NCI-H2029 treated with DMSO at 0.1 percent for 48 hours (cell line): Measurements from ENCODE around the gene CDH23.
A peak's percentile ranks its signal among the peaks of the same experiment; 100 is the strongest.

Experiments
- DNase-seq: peaks from one replicate; lab custom pipeline; 2025; lab: John Stamatoyannopoulos, UW

The CDH23 gene

DNA sequence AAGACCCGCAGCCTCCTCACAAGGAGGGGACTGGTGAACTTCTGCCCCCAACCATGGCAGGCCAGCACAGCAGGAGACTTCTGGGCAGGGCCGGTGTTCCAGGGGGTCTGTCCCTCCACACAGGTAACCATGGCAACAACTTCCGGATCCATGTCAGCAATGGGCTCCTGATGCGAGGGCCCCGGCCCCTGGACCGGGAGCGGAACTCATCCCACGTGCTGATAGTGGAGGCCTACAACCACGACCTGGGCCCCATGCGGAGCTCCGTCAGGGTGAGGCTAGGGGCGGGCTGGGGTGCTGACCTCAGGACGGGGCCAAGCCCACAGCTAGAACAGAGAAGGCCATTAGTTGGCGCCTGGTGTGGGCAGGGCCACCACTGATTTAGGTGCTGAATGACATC is 328.5 kb downstream of the CDH23 start:
- DNase-seq, result no peak

DNA sequence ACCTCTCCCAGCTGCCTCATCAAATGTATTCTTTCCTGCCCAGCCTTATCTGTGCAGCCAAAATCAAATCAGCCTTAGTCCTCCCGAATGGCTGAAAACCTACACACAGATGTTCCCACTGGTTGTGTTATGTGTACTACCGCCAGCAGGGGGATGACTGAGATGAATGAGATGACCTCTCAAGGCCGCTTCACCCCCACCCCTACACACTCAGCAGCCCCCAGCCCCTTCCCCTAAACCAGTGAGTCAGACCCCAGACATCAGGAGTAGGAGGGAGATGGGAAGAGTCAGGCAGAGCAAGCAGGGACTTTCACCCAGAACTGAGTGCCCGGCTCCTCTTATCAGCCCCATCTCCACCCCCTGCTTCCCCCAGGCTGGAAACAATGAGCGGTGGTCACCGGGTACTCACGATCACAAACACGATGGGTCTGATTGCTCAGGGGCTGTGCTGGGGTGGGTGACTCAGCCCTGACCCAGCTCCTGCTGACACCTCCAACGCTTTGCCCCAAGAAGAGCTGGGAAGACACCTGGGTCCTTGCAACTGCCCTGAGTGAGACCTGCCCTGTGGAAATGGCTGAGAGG is 329.4 kb downstream of the CDH23 start:
- no peak for DNase-seq

- DNase-seq, result no peak
Measured at GRCh38 chr10:71726580-71727104, 329.9 kb downstream of the CDH23 start.

DNA sequence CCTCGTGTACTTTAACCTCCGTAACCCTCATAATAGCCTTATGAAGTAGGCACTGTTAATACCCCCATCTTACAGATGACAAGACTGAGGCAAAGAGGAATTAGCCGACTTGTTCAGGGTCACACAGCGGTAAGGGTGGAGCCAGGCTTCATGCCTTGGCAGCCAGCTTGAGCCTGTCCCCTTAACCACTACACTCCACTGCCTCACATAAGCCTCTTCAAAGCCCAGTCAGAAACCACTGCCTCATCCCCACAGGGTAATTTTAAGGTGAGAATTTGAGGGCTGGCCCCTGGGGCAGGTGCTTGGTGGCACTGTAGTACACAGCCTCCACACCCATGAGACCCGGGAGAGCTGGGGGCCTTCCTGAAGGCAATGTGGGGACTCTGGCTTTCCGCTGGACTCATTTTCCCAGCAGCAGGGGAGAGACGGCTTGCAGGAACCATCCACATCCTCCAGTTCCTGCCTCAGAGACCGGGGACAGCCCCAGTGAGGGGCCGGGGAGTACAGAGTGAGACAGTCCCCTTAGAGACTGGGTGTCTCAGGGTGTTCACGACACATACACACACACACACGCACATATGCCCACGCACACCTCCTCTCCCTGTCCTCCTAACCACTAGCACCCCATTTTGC is 330.5 kb downstream of the CDH23 start:
- DNase-seq, result no peak

- peak; percentile 59 for DNase-seq
Measured at GRCh38 chr10:71727738-71728737, 331.3 kb downstream of the CDH23 start.

- no peak for DNase-seq
Measured at GRCh38 chr10:71729161-71729636, 332.5 kb downstream of the CDH23 start.

- DNase-seq, result no peak
Measured at GRCh38 chr10:71731791-71732190, 335.1 kb downstream of the CDH23 start.

DNA sequence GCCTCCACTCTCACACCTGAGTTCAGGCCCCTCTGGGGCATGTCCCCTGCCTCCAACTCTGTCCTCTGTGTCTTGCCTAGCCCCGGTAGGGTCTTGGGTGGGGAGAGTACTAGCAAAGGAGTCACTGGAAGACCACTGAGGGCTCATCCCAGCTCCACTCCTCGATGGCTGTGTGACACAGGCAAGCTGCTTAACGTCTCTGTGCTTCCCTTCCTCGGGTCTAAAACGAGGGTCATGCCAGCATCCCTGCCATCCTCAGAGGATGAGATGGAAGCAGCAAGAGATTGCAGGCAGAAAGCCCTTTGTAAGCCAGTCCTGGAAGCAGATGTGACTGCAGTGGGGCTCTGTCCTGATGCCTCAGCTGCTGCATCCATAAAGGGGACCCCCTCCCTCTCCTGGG is 338.1 kb downstream of the CDH23 start:
- DNase-seq, result no peak

- no peak for DNase-seq
Measured at GRCh38 chr10:71735709-71736569, 339.2 kb downstream of the CDH23 start.

- no peak for DNase-seq
Measured at GRCh38 chr10:71736570-71736952, 339.8 kb downstream of the CDH23 start.

DNA sequence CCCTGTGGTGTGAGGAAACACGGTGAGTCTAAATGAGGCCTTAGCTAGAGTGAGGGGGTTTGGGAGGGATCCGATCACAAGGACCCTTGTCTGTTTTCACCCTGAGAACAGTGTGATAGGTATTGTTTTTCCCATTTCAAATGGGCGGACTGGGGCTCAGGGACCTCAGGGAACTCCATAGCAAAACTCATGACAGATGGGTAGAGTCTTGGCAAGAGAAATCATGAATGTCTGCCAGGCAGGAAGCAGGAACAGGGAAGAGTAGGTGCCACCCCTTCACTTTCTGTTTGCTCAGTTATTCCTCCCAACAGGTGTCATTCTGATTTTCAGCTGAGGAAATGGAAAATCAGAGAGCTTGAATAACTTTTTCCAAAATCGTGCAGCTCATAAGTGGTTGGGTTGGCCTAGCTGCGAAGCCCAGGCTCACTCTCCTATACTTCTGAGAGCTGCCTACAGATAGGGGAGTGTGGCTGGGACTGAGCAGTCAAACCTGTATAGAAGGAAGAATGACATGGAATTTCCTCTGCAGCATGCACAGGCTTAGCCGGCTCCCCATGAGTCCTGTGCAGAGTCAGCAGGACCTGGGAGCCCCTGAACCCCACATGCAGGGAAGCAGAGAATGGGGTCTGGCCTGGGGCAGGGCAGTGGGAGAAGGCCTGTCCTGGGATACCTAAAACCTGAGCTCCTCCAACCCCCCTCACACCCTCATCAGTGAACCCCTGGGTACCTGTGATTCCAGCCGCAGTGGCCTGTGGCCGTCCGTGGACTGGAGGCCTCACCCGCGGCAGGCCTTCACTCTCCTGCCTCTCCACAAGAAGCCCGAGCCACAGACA is 340.5 kb downstream of the CDH23 start:
- peak; percentile 41 for DNase-seq

GRCh38 chr10:71737834-71738197 is 341.1 kb downstream of the CDH23 start:
- DNase-seq, result no peak

- DNase-seq, result no peak
Measured at GRCh38 chr10:71739358-71739900, 342.7 kb downstream of the CDH23 start.

GRCh38 chr10:71740069-71740653 is 343.4 kb downstream of the CDH23 start:
- no peak for DNase-seq

DNA sequence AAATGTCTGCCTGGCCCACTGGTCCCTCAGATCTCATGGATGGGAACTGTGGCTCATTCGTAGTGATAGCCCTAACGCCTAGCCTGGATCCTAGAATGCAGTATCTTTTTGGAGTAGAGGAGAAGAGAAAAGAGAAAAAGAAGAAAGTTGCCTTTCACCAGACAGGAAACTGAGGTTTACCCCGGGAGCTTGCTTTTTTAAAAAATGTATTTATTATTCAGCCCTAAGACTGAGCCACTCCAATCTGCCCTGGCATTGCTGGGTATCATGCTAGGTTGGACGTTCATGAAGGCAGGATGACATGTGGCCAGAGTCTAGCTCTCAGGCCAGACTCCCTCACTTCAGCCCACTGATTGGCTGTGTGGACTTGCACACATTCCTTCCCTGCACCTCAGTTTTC is 344.3 kb downstream of the CDH23 start:
- DNase-seq, result no peak

- no peak for DNase-seq
Measured at GRCh38 chr10:71741671-71742070, 345.0 kb downstream of the CDH23 start.

- no peak for DNase-seq
Measured at GRCh38 chr10:71742301-71743088, 345.8 kb downstream of the CDH23 start.

GRCh38 chr10:71743089-71743838 is 346.5 kb downstream of the CDH23 start:
- no peak for DNase-seq
